HEK293 (cell line): ENCODE measurements around the gene PIP4K2C.

Experiments used
- CTCF ChIA-PET: fragments of 350-600 bp; formaldehyde crosslinking; extraction: SDS; loops from one replicate; lab custom pipeline; 2021; ENCODE audit warnings: antibody characterized with exemption; lab: Yijun Ruan, JAX
- POLR2A ChIA-PET: fragments of 300-600 bp; formaldehyde crosslinking; extraction: SDS; loops from one replicate; lab custom pipeline; 2020; ENCODE audit warnings: antibody characterized with exemption, inconsistent platforms; lab: Yijun Ruan, JAX
- H3K27ac ChIP-seq: fragments of 200-500 bp; sonication (Bioruptor generic); 2 replicates; pipeline ENCODE4 v1.5.1; 2014; ENCODE audit warnings: low read depth, low read length, control low read depth, inconsistent platforms; ENCODE audit errors: extremely low read depth
- H3K36me3 ChIP-seq, 2 experiments: fragments of 200-500 bp in 1 of 2; sonication (Bioruptor generic) in 1 of 2; 1 replicate in 1 of 2; 2 replicates in 1 of 2; pipeline ENCODE4 v1.5.1; 2014 to 2017; ENCODE audit warnings: inconsistent platforms in 2 of 2, low read length in 2 of 2; ENCODE audit not compliant: control insufficient read depth in 2 of 2, insufficient read depth in 1 of 2
- H3K4me1 ChIP-seq: fragments of 200-500 bp; sonication (Bioruptor generic); 2 replicates; pipeline ENCODE4 v1.5.1; 2014; ENCODE audit warnings: mild to moderate bottlenecking, low read length, inconsistent platforms; ENCODE audit not compliant: control insufficient read depth, insufficient read depth
- H3K4me3 ChIP-seq: 2 replicates; pipeline ENCODE4 v1.5.1; 2011; ENCODE audit warnings: low read depth, mild to moderate bottlenecking, control low read depth, low read length, moderate library complexity
- H3K9me3 ChIP-seq: fragments of 200-500 bp; sonication (Bioruptor generic); 2 replicates; pipeline ENCODE4 v1.5.1; 2014; ENCODE audit warnings: low read depth, low read length, inconsistent platforms; ENCODE audit not compliant: control insufficient read depth, insufficient read depth
- BCL11A ChIP-seq: fragments of 450-650 bp; formaldehyde crosslinking; IDR thresholded peaks from 2 replicates; pipeline ENCODE4 v1.5.1; 2016; ENCODE audit warnings: low read depth, missing biosample characterization, missing genetic modification characterization
- BCL11B ChIP-seq: fragments of 450-650 bp; formaldehyde crosslinking; IDR thresholded peaks from 2 replicates; pipeline ENCODE4 v1.5.1; 2016; ENCODE audit warnings: low read depth, missing biosample characterization, missing genetic modification characterization
- ELK4 ChIP-seq: IDR thresholded peaks from 2 replicates; pipeline ENCODE4 v1.6.1; 2011; ENCODE audit warnings: mild to moderate bottlenecking, low read depth, low read length, borderline replicate concordance
- GLIS1 ChIP-seq: fragments of 450-650 bp; formaldehyde crosslinking; IDR thresholded peaks from 2 replicates; pipeline ENCODE4 v1.5.1; 2016; ENCODE audit warnings: missing biosample characterization, missing genetic modification characterization
- SP2 ChIP-seq: fragments of 450-650 bp; formaldehyde crosslinking; IDR thresholded peaks from 2 replicates; pipeline ENCODE4 v1.5.1; 2016; ENCODE audit warnings: missing biosample characterization, missing genetic modification characterization
- TCF7L2 ChIP-seq: IDR thresholded peaks from 2 replicates; pipeline ENCODE4 v1.6.1; 2011; ENCODE audit warnings: low read depth, mild to moderate bottlenecking, inconsistent platforms, low read length, moderate library complexity, borderline replicate concordance
- YY2 ChIP-seq: fragments of 450-650 bp; formaldehyde crosslinking; IDR thresholded peaks from 2 replicates; pipeline ENCODE4 v1.5.1; 2016; ENCODE audit warnings: missing biosample characterization, missing genetic modification characterization
- ZBTB17 ChIP-seq: fragments of 450-650 bp; formaldehyde crosslinking; IDR thresholded peaks from 2 replicates; pipeline ENCODE4 v1.5.1; 2016; ENCODE audit warnings: missing biosample characterization, missing genetic modification characterization
- ZIC2 ChIP-seq: fragments of 450-650 bp; formaldehyde crosslinking; IDR thresholded peaks from 2 replicates; pipeline ENCODE4 v1.5.1; 2016; ENCODE audit warnings: missing biosample characterization, missing genetic modification characterization
- ZNF221 ChIP-seq: fragments of 450-650 bp; formaldehyde crosslinking; IDR thresholded peaks from 2 replicates; pipeline ENCODE4 v1.5.1; 2017; ENCODE audit warnings: missing biosample characterization, missing genetic modification characterization, borderline replicate concordance
- ZNF366 ChIP-seq: fragments of 450-650 bp; formaldehyde crosslinking; conservative IDR thresholded peaks from 2 replicates; pipeline ENCODE4 v1.5.1; 2016; ENCODE audit warnings: missing biosample characterization, missing genetic modification characterization
- ZNF391 ChIP-seq: fragments of 450-650 bp; formaldehyde crosslinking; IDR thresholded peaks from 2 replicates; pipeline ENCODE4 v1.5.1; 2016; ENCODE audit warnings: low read depth, missing biosample characterization, missing genetic modification characterization, borderline replicate concordance
- ZNF394 ChIP-seq: fragments of 450-650 bp; formaldehyde crosslinking; IDR thresholded peaks from 2 replicates; pipeline ENCODE4 v1.5.1; 2016; ENCODE audit warnings: missing biosample characterization, missing genetic modification characterization, mild to moderate bottlenecking, moderate library complexity, borderline replicate concordance
- ZNF610 ChIP-seq: fragments of 450-650 bp; formaldehyde crosslinking; IDR thresholded peaks from 2 replicates; pipeline ENCODE4 v1.5.1; 2016; ENCODE audit warnings: missing biosample characterization, missing genetic modification characterization, borderline replicate concordance
- ZNF629 ChIP-seq: fragments of 450-650 bp; formaldehyde crosslinking; IDR thresholded peaks from 2 replicates; pipeline ENCODE4 v1.5.1; 2017; ENCODE audit warnings: missing biosample characterization, missing genetic modification characterization
- ZNF837 ChIP-seq: fragments of 450-650 bp; formaldehyde crosslinking; IDR thresholded peaks from 2 replicates; pipeline ENCODE4 v1.5.1; 2016; ENCODE audit warnings: missing biosample characterization, missing genetic modification characterization
- ZNF843 ChIP-seq: fragments of 450-650 bp; formaldehyde crosslinking; IDR thresholded peaks from 2 replicates; pipeline ENCODE4 v1.5.1; 2016; ENCODE audit warnings: missing biosample characterization, missing genetic modification characterization
- TF ChIP-seq, protein P1 (sequence below): fragments of 450-650 bp; formaldehyde crosslinking; IDR thresholded peaks from 2 replicates; pipeline ENCODE4 v1.5.1; 2016; ENCODE audit warnings: missing biosample characterization, missing genetic modification characterization
- TF ChIP-seq, protein P2 (sequence below): fragments of 450-650 bp; formaldehyde crosslinking; IDR thresholded peaks from 2 replicates; pipeline ENCODE4; 2016; ENCODE audit warnings: missing biosample characterization, missing genetic modification characterization
- TF ChIP-seq, protein P3 (sequence below): fragments of 450-650 bp; formaldehyde crosslinking; IDR thresholded peaks from 2 replicates; pipeline ENCODE4 v1.5.1; 2016; ENCODE audit warnings: missing biosample characterization, missing genetic modification characterization, borderline replicate concordance
- TF ChIP-seq, protein P4 (sequence below): fragments of 450-650 bp; formaldehyde crosslinking; IDR thresholded peaks from 2 replicates; pipeline ENCODE4 v1.5.1; 2016; ENCODE audit warnings: missing biosample characterization, missing genetic modification characterization

Gene PIP4K2C

DNA sequence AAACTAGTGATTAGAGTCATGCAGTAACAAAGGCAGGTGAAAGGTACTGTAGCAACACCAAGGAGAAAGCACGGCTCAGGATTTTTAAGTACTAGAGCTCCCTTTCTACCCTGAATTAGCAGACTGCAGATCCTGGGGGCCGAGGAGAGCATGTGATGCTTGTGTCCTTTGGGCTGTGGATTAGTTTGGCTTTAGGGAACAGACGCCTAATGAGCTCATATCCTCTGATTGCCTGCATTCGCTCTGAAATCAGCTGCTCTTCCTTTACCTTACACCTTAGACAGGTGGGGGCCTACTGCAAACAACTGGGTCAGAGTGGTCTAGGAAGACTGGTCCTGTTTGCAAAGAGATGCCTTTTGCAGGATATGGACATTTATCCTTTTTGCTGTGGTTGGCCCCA lies 2.2 kb downstream of the PIP4K2C start:
- Histone ChIP-seq H3K4me3 (no peak overlapping the region), H3K36me3 (peaks cover 11 to 35% of the 10 kb centered on the region in 2 experiments; a peak in 2 of 3 replicates), H3K27ac (no peak overlapping the region)
- peak; percentile 78 for TF ChIP-seq ZBTB17 (tag by site-specific recombination)
- TF ChIP-seq, protein P1, sequence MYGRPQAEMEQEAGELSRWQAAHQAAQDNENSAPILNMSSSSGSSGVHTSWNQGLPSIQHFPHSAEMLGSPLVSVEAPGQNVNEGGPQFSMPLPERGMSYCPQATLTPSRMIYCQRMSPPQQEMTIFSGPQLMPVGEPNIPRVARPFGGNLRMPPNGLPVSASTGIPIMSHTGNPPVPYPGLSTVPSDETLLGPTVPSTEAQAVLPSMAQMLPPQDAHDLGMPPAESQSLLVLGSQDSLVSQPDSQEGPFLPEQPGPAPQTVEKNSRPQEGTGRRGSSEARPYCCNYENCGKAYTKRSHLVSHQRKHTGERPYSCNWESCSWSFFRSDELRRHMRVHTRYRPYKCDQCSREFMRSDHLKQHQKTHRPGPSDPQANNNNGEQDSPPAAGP (tag by site-specific recombination), result no peak
- TF ChIP-seq, all 188 proteins: peak for 1
- ChIA-PET POLR2A (interaction anchor here (1.2 to 2.6 kb wide), 3 partner anchors 13 to 18 kb away, joined by 3 to 9 read pairs (median 4); partner anchors contain the start of gene ARHGEF25), CTCF (interaction anchor here (0.7 to 3.3 kb wide), 5 partner anchors 9 to 173 kb away, joined by 3 to 42 read pairs (median 4); partner anchors contain the start of gene B4GALNT1)
- Histone ChIP-seq H3K9me3 (no peaks in the 10 kb centered on the region), H3K4me1 (peaks cover 5% of the 10 kb centered on the region)

- Histone ChIP-seq H3K9me3 (no peaks in the 10 kb centered on the region), H3K36me3 (peaks cover 6 to 70% of the 10 kb centered on the region in 2 experiments)
- CTCF ChIA-PET, result interaction anchor here (0.6 to 2.6 kb wide), 4 partner anchors 10 to 20 kb away, joined by 3 to 13 read pairs (median 4); no protein-coding TSS in a partner anchor
- no peak for TF ChIP-seq ZNF391 (tag by site-specific recombination)
- TF ChIP-seq ZNF629, result no peak
- TF ChIP-seq ZNF221 (tag by site-specific recombination), result no peak
- TF ChIP-seq, protein P2, sequence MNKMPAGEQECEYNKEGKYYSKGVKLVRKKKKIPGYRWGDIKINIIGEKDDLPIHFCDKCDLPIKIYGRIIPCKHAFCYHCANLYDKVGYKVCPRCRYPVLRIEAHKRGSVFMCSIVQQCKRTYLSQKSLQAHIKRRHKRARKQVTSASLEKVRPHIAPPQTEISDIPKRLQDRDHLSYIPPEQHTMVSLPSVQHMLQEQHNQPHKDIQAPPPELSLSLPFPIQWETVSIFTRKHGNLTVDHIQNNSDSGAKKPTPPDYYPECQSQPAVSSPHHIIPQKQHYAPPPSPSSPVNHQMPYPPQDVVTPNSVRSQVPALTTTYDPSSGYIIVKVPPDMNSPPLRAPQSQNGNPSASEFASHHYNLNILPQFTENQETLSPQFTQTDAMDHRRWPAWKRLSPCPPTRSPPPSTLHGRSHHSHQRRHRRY (tag by site-specific recombination), result no peak
- no peak for TF ChIP-seq ZNF394 (tag by site-specific recombination)
- no peak for TF ChIP-seq BCL11B (tag by site-specific recombination)
- no peak for TF ChIP-seq SP2
- no peak for TF ChIP-seq ZNF610 (tag by site-specific recombination)
- TF ChIP-seq TCF7L2, result no peak
- no peak for TF ChIP-seq ZNF843 (tag by site-specific recombination)
- TF ChIP-seq, protein P3, sequence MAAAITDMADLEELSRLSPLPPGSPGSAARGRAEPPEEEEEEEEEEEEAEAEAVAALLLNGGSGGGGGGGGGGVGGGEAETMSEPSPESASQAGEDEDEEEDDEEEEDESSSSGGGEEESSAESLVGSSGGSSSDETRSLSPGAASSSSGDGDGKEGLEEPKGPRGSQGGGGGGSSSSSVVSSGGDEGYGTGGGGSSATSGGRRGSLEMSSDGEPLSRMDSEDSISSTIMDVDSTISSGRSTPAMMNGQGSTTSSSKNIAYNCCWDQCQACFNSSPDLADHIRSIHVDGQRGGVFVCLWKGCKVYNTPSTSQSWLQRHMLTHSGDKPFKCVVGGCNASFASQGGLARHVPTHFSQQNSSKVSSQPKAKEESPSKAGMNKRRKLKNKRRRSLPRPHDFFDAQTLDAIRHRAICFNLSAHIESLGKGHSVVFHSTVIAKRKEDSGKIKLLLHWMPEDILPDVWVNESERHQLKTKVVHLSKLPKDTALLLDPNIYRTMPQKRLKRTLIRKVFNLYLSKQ (tag by site-specific recombination), result no peak
- TF ChIP-seq BCL11A (tag by site-specific recombination), result no peak
- TF ChIP-seq YY2, result no peak
- TF ChIP-seq, all 188 proteins: peak for 0
- POLR2A ChIA-PET, result interaction anchor here (0.9 kb wide), 1 partner anchor 15 kb away, joined by 3 read pairs; no protein-coding TSS in a partner anchor
- peaks cover 3% of the 10 kb centered on the region; the same call in 1 of the 2 replicates for H3K4me1 ChIP-seq
- H3K4me3 ChIP-seq, result no peak overlapping the region
- no peak overlapping the region for H3K27ac ChIP-seq
These were observed 9.4 kb downstream of the PIP4K2C start for GRCh38 chr12:57600395-57600794.

- TF ChIP-seq, protein P2 (tag by site-specific recombination), result no peak
- TF ChIP-seq ZNF366 (no peak), ZNF837 (tag by site-specific recombination) (no peak), ZIC2 (tag by site-specific recombination) (no peak), ZBTB17 (tag by site-specific recombination) (no peak), ELK4 (no peak), GLIS1 (no peak)
- TF ChIP-seq, protein P4, sequence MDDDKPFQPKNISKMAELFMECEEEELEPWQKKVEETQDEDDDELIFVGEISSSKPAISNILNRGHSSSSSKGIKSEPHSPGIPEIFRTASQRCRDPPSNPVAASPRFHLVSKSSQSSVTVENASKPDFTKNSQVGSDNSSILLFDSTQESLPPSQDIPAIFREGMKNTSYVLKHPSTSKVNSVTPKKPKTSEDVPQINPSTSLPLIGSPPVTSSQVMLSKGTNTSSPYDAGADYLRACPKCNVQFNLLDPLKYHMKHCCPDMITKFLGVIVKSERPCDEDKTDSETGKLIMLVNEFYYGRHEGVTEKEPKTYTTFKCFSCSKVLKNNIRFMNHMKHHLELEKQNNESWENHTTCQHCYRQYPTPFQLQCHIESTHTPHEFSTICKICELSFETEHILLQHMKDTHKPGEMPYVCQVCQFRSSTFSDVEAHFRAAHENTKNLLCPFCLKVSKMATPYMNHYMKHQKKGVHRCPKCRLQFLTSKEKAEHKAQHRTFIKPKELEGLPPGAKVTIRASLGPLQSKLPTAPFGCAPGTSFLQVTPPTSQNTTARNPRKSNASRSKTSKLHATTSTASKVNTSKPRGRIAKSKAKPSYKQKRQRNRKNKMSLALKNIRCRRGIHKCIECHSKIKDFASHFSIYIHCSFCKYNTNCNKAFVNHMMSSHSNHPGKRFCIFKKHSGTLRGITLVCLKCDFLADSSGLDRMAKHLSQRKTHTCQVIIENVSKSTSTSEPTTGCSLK (tag by site-specific recombination), result no peak
- Histone ChIP-seq H3K27ac (no peak overlapping the region), H3K36me3 (peaks cover 5 to 53% of the 10 kb centered on the region in 2 experiments), H3K4me1 (peaks cover 8% of the 10 kb centered on the region; the same call in 1 of the 2 replicates), H3K9me3 (no peaks in the 10 kb centered on the region), H3K4me3 (no peak overlapping the region)
- ChIA-PET POLR2A (interaction anchor here (1.0 kb wide), 1 partner anchor 11 kb away, joined by 4 read pairs; no protein-coding TSS in a partner anchor), CTCF (interaction anchor here (0.6 to 2.1 kb wide), 3 partner anchors 10 to 20 kb away, joined by 3 to 7 read pairs (median 7); no protein-coding TSS in a partner anchor)
These were observed 11.6 kb downstream of the PIP4K2C start for GRCh38 chr12:57602544-57602943.
